ENCODE results near the gene SAA1.
A peak's percentile ranks its signal among the peaks of the same experiment; 100 is the strongest.
"Not testable (repeated sequence)": the region's sequence is repeated elsewhere in the genome, so short reads cannot be mapped to it uniquely, and the experiment has no call there.

Gene SAA1

DNA sequence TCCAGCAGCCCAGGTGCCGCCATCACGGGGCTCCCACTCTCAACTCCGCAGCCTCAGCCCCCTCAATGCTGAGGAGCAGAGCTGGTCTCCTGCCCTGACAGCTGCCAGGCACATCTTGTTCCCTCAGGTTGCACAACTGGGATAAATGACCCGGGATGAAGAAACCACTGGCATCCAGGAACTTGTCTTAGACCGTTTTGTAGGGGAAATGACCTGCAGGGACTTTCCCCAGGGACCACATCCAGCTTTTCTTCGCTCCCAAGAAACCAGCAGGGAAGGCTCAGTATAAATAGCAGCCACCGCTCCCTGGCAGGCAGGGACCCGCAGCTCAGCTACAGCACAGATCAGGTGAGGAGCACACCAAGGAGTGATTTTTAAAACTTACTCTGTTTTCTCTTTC is at the start of gene SAA1:
SAA1 (plus strand) TSS at position 316 of the 400 bp plus-strand sequence. CDS start 624 bp downstream, outside the sequence.
- no peak within 1 kb of the TSS for H3K4me3 Mint-ChIP-seq

DNA sequence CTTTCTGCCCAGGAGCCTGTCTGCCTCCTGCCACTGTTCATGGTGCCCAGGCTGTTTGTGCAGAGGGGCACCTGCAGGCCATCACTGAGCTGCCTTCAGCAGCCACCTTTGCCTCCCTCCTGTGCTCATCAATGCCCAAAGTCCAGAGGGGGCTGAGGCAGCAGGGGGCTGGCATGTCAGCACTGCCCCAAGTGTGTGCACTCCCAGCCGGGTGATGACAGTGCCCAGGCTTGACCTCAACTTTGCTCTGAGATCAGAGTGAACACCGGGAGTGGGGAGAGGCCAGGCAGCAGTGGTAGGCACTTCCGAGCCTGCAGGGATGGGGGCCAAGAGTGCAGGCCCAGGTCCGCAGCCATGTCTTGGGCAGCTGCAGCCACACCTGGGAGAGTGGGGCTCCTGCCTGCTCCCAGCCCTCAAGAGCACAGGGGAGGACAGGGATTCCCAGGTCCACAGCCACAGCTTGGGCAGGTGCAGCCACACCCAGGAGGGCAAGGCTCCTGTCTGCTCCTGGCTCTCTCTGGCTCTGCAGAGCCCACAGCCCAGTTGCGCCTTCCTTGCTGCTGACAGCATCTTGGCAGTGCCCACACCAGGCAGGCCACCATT is 44.7 kb upstream of the SAA1 start:
- no peak for ATAC-seq
- no peak overlapping the region for H3K27ac Mint-ChIP-seq
- no peaks in the 10 kb centered on the region for H3K9me3 Mint-ChIP-seq
- H3K4me3 Mint-ChIP-seq = no peak overlapping the region
- peaks cover 26% of the 10 kb centered on the region for H3K27me3 Mint-ChIP-seq
- no peaks in the 10 kb centered on the region for H3K4me1 Mint-ChIP-seq
- no peak for DNase-seq

More for the DNA sequence above, at the start of gene SAA1:
- Mint-ChIP-seq H3K9me3 (no peaks in the 10 kb centered on the region), H3K27ac (no peak within 1 kb of the TSS), H3K27me3 (peaks cover 14% of the 10 kb centered on the region), H3K4me1 (no peaks in the 10 kb centered on the region)
- ATAC-seq (no peak), DNase-seq (no peak)

DNA sequence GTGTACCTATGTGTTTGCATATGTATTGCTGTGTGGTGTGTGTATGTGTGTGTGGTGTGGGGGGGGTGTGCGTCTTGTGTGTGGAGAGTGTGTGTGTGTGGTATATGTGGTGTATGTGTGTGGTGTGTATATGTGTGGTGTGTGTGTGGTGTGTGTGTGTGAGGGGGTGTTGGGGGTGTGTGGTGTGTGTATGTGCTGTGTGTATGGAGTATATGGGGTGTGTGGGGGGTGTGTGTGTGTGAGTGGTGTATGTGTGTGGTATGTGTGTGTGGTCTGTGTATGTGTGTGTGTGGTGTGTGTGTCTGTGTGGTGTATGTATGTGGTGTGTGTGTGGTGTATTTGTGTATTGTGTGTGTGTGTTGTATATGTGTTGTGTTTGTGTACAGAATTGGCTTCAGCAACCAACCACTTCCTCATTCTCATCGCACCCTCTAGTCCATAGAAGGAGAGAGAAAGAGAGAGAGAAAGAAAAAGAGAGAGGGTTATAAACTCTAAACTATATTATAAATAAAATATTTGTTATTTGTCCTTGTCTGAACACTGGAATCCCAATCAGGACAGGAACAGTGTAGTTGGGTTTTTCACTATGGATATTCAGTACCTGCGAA is 43.1 kb upstream of the SAA1 start:
- Mint-ChIP-seq H3K27me3 (peaks cover 10% of the 10 kb centered on the region), H3K4me3 (no peak overlapping the region), H3K27ac (no peak overlapping the region), H3K9me3 (no peaks in the 10 kb centered on the region), H3K4me1 (no peaks in the 10 kb centered on the region)
- no peak for ATAC-seq
- no peak for DNase-seq

DNA sequence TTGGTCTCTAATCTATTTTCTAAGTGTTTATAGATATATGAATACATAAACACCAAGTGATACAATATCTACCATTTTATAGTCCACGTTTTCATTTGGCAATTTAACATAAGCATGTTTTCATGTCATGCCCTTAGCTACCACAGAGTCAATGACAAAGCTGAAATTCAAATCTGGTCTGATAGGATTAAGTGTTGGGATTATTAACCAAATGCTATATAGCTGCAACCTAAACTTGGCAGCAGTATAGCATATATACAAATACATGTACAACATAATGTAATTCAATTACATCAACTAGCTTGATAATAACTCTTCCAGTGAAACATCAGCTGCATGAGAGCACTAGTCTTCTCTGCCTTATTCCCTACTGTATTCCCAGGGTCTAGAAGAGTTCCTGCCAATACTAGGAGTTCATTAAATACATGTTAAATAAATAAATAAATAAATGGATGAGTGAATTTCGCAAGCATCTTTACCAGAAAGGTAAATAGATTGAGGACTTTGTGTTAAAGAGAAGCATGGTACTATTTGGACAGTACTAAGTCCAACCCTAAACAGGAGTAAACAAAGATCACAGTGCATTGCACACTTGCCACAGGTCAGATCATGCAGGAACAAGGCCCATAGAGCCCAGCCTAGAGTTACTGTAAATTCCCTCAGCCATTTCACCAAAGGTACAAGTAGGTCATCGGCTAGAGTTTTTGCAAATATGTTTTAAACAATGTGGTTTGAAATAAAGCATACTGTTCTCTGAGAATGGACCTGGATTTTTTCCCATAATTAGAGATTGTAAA is 42.3 kb upstream of the SAA1 start:
- H3K27me3 Mint-ChIP-seq = peaks cover 5% of the 10 kb centered on the region
- no peak for ATAC-seq
- H3K4me1 Mint-ChIP-seq = no peaks in the 10 kb centered on the region
- H3K27ac Mint-ChIP-seq = no peak overlapping the region
- H3K9me3 Mint-ChIP-seq = no peaks in the 10 kb centered on the region
- no peak for DNase-seq
- H3K4me3 Mint-ChIP-seq = no peak overlapping the region

DNA sequence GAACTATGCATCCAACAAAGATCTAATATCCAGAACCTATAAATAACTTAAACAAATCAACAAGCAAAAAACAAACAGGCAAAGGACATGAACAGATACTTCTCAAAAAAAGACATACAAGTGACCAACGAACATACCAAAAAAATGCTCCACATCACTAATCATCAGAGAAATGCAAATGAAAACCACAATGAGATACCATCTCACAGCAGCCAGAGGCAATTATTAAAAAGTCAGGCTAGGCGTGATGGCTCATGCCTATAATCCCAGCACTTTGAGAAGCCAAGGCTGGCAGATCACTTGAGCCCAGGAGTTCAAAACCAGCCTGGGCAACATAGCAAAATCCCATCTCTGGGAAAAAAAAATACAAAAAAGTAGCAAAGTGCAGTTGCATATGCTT is 40.2 kb upstream of the SAA1 start:
- no peak overlapping the region for H3K27ac Mint-ChIP-seq
- no peaks in the 10 kb centered on the region for H3K9me3 Mint-ChIP-seq
- no peak for ATAC-seq

DNA sequence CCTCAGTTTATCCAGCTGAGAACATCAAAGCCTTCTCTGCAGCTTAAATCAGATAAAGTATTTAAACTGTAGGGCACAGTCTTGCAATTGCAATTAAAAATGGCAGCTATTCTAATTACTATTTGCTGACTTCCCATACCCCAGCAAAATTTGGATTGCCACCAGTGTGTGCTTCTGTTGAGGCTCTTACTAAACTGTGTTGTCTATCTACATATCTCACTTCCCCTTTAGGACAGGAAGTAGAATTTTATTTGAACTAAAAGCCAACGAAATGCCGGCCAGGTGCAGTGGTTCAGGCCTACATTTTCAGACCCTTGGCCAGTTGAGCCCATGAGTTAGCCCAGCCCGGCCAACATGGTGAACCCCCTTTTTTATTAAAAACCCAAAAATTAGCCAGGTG is 36.6 kb upstream of the SAA1 start:
- Mint-ChIP-seq H3K27ac (no peak overlapping the region), H3K9me3 (no peaks in the 10 kb centered on the region), H3K4me1 (no peaks in the 10 kb centered on the region), H3K4me3 (no peak overlapping the region), H3K27me3 (peaks cover 18% of the 10 kb centered on the region)
- no peak for ATAC-seq
- no peak for DNase-seq

More for the DNA sequence above, 40.2 kb upstream of the SAA1 start:
- H3K4me1 Mint-ChIP-seq = no peaks in the 10 kb centered on the region
- DNase-seq = no peak
- peaks cover 5% of the 10 kb centered on the region for H3K27me3 Mint-ChIP-seq
- H3K4me3 Mint-ChIP-seq = no peak overlapping the region

DNA sequence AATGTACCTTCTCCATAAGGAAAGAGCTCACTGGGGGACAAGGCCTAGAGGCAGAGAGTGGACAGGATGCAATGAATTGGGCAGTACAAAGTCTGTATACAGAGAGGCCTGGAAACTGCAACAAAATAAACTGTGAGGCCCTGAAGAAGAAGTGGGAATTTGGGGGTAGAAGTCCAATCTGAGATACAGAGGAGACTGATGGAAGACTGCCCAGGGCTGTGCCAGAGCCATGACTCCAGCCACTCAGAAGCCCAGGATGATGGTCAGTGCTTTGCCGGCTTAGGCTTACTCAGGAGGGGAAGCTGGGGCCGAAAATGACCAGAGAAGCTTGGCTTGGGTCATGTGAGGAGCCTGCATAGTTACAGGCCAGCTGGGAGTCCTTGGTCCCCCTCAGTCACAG is 35.2 kb upstream of the SAA1 start:
- DNase-seq (no peak), ATAC-seq (no peak)
- H3K27ac Mint-ChIP-seq = no peak overlapping the region
- peaks cover 23% of the 10 kb centered on the region for H3K27me3 Mint-ChIP-seq
- no peaks in the 10 kb centered on the region for H3K9me3 Mint-ChIP-seq
- H3K4me1 Mint-ChIP-seq = no peaks in the 10 kb centered on the region
- H3K4me3 Mint-ChIP-seq = no peak overlapping the region

DNA sequence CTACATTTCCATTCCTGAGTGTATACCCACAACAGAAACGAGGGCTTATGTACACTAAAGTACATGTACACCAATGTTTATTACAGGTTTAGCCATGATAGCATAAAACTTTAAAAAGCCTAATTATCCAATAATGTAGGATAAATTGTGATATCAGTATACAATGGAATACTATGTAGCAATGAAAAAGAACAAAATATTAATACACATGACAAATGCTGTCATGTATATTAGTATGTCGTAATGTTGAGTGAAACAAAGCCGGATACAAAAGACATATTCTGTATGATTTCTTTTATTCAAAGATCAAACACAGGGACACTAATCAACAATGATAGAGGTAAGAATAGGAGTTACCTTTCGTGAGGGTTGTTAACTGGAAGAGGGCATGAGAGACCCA is 32.2 kb upstream of the SAA1 start:
- Mint-ChIP-seq H3K9me3 (no peaks in the 10 kb centered on the region), H3K4me1 (no peaks in the 10 kb centered on the region), H3K27ac (no peak overlapping the region), H3K27me3 (peaks cover 37% of the 10 kb centered on the region), H3K4me3 (no peak overlapping the region)
- ATAC-seq = no peak
- DNase-seq = no peak

DNA sequence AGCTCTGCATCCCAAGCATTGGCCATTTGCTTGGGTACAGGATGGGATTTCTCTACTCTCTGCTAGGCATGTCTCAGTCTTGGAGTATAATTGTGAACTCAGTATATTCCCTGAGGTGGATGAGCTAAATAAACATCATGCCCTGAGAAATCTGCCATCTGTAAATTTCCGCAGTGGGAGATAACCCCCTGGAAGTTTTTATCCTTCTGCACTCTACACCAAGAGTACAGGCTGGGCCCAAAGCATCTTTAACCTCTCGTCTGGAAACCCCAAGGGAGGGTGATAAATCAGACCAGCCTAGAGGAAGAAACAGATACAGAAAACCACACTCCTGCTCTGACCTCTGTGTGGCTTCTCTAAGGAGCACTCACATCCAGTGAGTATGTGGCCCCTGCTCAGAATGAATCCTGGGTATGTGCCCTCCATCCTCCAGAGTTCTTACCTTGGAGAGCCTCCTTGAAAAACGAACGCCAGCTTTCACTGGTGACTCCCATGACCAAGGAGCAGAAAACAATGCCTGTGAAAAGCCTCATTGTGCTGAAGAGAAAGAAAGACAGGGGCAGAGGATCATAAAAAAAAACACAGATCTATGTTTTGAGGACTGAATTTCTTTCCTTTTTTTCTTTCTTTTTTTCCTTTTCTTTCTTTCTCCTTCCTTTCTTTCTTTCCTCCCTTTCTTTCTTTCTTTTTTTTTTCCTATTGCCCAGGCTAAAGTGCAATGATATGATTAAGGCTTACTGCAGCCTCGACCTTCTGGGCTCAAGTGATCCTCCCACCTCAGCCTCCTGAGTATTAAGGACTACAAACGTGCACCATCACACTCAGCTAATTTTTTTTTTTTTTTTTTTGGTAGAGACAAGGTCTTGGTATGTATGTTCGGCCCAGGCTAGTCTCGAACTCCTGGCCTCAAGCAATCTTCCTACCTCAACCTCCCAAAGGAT is 30.4 kb upstream of the SAA1 start:
- Mint-ChIP-seq H3K9me3 (no peaks in the 10 kb centered on the region), H3K27ac (no peak overlapping the region), H3K27me3 (peaks cover 52% of the 10 kb centered on the region)

DNA sequence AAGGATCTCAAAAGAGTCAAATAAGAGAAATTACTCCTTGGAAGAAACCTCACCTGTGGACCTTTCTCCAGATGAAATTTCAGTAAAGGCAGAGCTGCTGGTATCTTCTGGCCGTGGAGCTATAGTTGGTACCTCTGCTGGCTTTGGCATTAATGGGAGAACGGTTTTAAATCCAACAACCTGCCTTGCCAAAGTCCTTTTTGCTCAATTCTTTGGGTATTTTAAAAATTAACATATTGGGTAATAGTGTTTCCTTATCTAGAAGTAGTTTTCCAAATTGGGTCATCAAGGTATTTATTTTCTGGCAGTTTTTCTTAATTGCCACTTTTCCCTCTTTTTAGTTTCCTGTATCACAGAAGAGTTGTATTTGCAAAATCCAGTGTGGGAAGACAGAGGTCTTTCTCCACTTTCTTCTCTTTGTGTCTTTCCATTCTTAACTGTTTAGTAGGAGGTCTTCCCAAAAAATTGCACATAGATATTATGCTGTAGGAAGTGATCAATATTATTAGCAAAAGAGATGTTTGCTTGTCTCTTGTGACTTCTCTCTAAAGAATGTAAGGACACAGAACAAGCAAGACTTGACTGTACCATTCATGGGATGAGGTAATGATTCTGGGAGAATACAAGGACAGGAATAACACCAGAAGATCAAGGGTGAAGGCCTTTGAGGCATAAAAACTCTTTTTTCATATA is 29.3 kb upstream of the SAA1 start, which contains the start of gene SAA4:
SAA4 (minus strand) TSS at position 139 of the 693 bp plus-strand sequence. CDS start 876 bp downstream, outside the sequence.
- no peaks in the 10 kb centered on the region for H3K4me1 Mint-ChIP-seq
- DNase-seq = no peak
- no peaks in the 10 kb centered on the region for H3K9me3 Mint-ChIP-seq
- H3K4me3 Mint-ChIP-seq = no peak within 1 kb of the TSS
- ATAC-seq = no peak
- H3K27ac Mint-ChIP-seq = no peak within 1 kb of the TSS
- H3K27me3 Mint-ChIP-seq = peaks cover 57% of the 10 kb centered on the region

More for the DNA sequence above, 30.4 kb upstream of the SAA1 start:
- DNase-seq (no peak), ATAC-seq (no peak)
- no peak overlapping the region for H3K4me3 Mint-ChIP-seq
- H3K4me1 Mint-ChIP-seq = no peaks in the 10 kb centered on the region

DNA sequence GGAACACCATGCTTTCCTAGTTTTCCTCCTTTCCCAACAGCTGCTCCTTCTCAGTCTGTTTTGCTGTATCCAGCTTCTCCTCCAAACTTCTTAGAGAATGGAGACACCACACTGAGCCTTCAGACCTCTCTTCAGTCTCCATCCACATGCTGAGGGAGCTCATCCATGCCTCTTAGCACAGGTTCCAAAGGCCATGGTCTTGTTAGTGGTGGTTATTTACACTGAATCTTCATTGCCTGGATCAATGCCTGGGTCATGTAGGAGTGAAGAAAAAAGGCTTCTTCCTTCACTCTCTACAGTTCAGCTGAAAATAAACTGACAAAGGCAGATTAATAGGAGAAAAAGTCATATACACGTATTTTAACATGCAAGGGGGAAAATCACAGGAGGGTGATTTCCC is 26.4 kb upstream of the SAA1 start:
- ATAC-seq = no peak
- Mint-ChIP-seq H3K27ac (no peak overlapping the region), H3K9me3 (peaks cover 0 to 7% of the 10 kb centered on the region in 2 donors), H3K27me3 (peaks cover 44% of the 10 kb centered on the region), H3K4me3 (no peak overlapping the region), H3K4me1 (peaks cover 5% of the 10 kb centered on the region)
- DNase-seq = no peak

DNA sequence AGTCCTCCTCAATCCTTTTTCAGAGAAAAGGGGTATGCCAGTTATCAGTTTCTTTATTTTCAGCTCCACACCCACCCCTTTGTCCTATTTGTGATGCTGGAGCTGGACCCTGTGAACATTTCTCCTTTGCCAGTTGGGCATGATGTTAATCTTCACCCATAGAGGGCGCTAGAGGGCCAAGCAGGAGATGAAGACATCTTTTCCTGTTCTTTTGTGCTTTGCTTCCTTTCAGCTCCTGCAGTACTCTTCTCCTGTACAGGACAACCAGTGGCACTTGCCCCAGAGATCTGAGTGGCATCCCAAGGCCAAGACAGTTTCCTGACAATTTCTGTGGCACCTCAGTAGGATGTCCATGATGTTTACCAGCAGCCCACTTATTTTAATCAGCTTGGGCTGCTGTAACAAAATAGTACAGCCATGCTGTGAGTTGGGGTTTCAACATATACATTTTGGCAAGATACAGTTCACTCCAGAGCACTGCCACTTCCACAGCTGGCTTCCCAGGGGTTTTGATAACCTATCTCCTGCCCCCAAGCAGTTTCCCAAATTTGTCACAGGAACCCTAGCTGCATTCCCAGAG is 22.2 kb upstream of the SAA1 start:
- H3K4me1 Mint-ChIP-seq = peaks cover 23% of the 10 kb centered on the region
- peaks cover 0 to 7% of the 10 kb centered on the region in 2 donors for H3K9me3 Mint-ChIP-seq
- H3K4me3 Mint-ChIP-seq = no peak overlapping the region
- no peak overlapping the region for H3K27ac Mint-ChIP-seq
- DNase-seq (peak; percentile 67), ATAC-seq (peak; percentile 37)
- peaks cover 25% of the 10 kb centered on the region for H3K27me3 Mint-ChIP-seq

DNA sequence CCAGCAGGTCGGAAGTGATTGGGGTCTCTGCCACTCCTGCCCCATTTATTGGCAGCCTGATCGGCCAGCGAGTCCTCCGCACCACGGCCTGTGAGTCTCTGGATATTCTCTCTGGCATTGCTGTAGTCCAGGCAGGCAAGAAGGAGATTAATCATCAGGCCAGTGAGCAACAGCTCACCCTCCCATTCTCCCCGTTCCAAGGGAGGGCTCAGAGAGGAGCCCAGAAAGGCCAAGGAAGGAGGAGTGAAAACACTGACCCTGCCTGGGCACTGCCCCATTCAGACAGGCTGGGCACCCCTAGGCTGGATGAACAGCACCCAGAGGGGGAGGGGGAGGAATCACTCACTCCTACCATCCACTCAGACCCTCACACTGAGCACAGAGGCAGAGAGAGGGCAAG is 20.7 kb upstream of the SAA1 start:
- H3K27ac Mint-ChIP-seq = no peak overlapping the region
- no peak for DNase-seq

DNA sequence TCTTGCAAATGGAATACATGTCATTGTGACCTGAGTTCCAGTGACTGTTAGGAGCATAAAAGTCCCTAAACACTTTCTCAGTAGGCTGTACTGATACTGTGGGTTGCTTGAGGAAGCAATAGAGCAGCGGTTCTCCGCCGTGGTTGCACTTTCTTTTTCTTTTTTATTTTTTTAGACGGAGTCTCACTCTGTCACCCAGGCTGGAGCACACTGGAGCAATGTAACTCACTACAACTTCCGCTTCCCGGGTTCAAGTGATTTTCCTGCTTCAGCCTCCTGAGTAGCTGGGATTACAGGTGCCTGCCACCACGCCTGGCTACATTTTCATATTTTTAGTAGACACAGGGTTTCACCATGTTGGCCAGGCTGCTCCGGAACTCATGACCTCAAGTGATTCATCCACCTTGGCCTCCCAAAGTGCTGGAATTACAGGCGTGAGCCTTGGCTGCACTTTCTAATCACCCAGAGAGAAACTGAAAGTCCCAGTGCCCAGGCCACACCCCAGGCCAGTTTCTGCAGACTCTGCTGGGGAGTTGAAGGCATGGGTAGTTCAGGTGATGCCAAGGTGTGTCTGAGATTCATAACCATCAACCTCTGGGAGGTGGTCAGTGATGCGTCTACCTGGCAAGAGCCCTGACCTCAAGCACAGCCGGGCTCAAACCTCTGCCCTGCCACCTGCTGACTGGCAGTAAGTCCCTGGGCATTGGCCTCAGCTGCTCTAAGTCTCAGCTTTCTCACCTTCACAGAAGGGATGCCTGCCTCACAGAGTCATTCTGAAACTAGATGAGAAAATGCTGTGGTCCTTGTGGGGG is 19.5 kb upstream of the SAA1 start:
- not testable (repeated sequence) for H3K27me3 Mint-ChIP-seq, H3K9me3 Mint-ChIP-seq
- peak; percentile 85 for ATAC-seq
- peak overlapping the region; percentile 40 to 94 for H3K27ac Mint-ChIP-seq
- peak overlapping the region; percentile 69 to 74 for H3K4me3 Mint-ChIP-seq
- peak; percentile 29 to 36 for DNase-seq
- peaks cover 23% of the 10 kb centered on the region for H3K4me1 Mint-ChIP-seq

More for the DNA sequence above, 20.7 kb upstream of the SAA1 start:
- Mint-ChIP-seq H3K27me3 (peaks cover 17% of the 10 kb centered on the region), H3K9me3 (peaks cover 0 to 7% of the 10 kb centered on the region in 2 donors), H3K4me1 (peaks cover 23% of the 10 kb centered on the region), H3K4me3 (no peak overlapping the region)
- ATAC-seq = no peak

Data from stimulated activated naive CD8-positive, alpha-beta T cell treated with anti-CD3 and anti-CD28 coated beads, Interleukin-15, amount 100 ng/mL, for 72 hours (primary cell).